ENCODE measurements around the gene ETS1. TPM values are rescaled to one million over a fixed set of nuclear protein-coding genes. Genes with fewer than 3 reads are reported as not detected.

Gene ETS1
- total RNA-seq, 3 donors from 2014 or later (not counting 1 experiment from before 2014, with no cell fraction given) = 532 to 684 (median 589) TPM

GRCh38 chr11:128478305-128478704 is 109.1 kb downstream of the ETS1 start:
- no peak for ATAC-seq
- TF ChIP-seq CTCF (IDR thresholded peaks at IDR 0.05) = no peak
- Histone ChIP-seq H3K36me3 (ENCODE audit: control insufficient read depth, insufficient read depth, low read length) (peaks cover 86% of the 10 kb centered on the region), H3K4me1 (ENCODE audit: control insufficient read depth, insufficient read depth, low read length) (peaks cover 75% of the 10 kb centered on the region), H3K4me3 (ENCODE audit: low read length) (no peak overlapping the region), H3K27me3 (ENCODE audit: control insufficient read depth, insufficient read depth, low read length) (no peaks in the 10 kb centered on the region), H3K27ac (ENCODE audit: low read length) (peak overlapping the region; percentile 92), H3K9me3 (ENCODE audit: control insufficient read depth, insufficient read depth, low read length) (no peaks in the 10 kb centered on the region)
- Mint-ChIP-seq H3K9me3 (no peaks in the 10 kb centered on the region), H3K27me3 (ENCODE audit: low read depth in 2 of 2) (no peaks in the 10 kb centered on the region), H3K4me3 (peak overlapping the region; percentile 77), H3K36me3 (peaks cover 57% of the 10 kb centered on the region), H3K27ac (peak overlapping the region; percentile 98 to 99), H3K4me1 (peaks cover 98 to 100% of the 10 kb centered on the region in 2 donors)
- intact Hi-C loops (cut with micrococcal nuclease) = no loop called here
- peak in 1 of 2 donors; percentile 36 for DNase-seq

GRCh38 chr11:128477811-128478210 is 109.5 kb downstream of the ETS1 start:
- Mint-ChIP-seq H3K4me1 (peaks cover 98 to 100% of the 10 kb centered on the region in 2 donors), H3K36me3 (peaks cover 52% of the 10 kb centered on the region), H3K27ac (peak overlapping the region; percentile 98 to 99), H3K4me3 (peak overlapping the region; percentile 81), H3K27me3 (ENCODE audit: low read depth in 2 of 2) (no peaks in the 10 kb centered on the region), H3K9me3 (no peaks in the 10 kb centered on the region)
- Histone ChIP-seq H3K27ac (ENCODE audit: low read length) (peak overlapping the region; percentile 92), H3K9me3 (ENCODE audit: control insufficient read depth, insufficient read depth, low read length) (no peaks in the 10 kb centered on the region), H3K4me1 (ENCODE audit: control insufficient read depth, insufficient read depth, low read length) (peaks cover 75% of the 10 kb centered on the region), H3K36me3 (ENCODE audit: control insufficient read depth, insufficient read depth, low read length) (peaks cover 86% of the 10 kb centered on the region), H3K27me3 (ENCODE audit: control insufficient read depth, insufficient read depth, low read length) (no peaks in the 10 kb centered on the region), H3K4me3 (ENCODE audit: low read length) (no peak overlapping the region)
- WGBS (ENCODE audit: insufficient coverage) = 0% methylated on average over 1 of the region's 1 CpG
- intact Hi-C loops (cut with micrococcal nuclease) = loop anchor here (2.0 kb wide), 1 partner anchor 13 kb away; no protein-coding TSS in a partner anchor
- DNase-seq (peak in 1 of 2 donors; percentile 23), ATAC-seq (no peak)
- no peak for TF ChIP-seq CTCF (IDR thresholded peaks at IDR 0.05)

GRCh38 chr11:128477278-128477677 is 110.1 kb downstream of the ETS1 start:
- DNase-seq (peak in 1 of 2 donors; percentile 54), ATAC-seq (no peak)
- Histone ChIP-seq H3K36me3 (ENCODE audit: control insufficient read depth, insufficient read depth, low read length) (peaks cover 88% of the 10 kb centered on the region), H3K27me3 (ENCODE audit: control insufficient read depth, insufficient read depth, low read length) (no peaks in the 10 kb centered on the region), H3K4me3 (ENCODE audit: low read length) (no peak overlapping the region), H3K27ac (ENCODE audit: low read length) (peak overlapping the region; percentile 92), H3K9me3 (ENCODE audit: control insufficient read depth, insufficient read depth, low read length) (no peaks in the 10 kb centered on the region), H3K4me1 (ENCODE audit: control insufficient read depth, insufficient read depth, low read length) (peaks cover 75% of the 10 kb centered on the region)
- TF ChIP-seq CTCF (IDR thresholded peaks at IDR 0.05) = no peak
- H3K4me1 Mint-ChIP-seq = peaks cover 98 to 100% of the 10 kb centered on the region in 2 donors
- no peaks in the 10 kb centered on the region for H3K27me3 Mint-ChIP-seq (ENCODE audit: low read depth in 2 of 2)
- H3K4me3 Mint-ChIP-seq = peak overlapping the region; percentile 81
- intact Hi-C loops (cut with micrococcal nuclease) = loop anchor here (2.0 kb wide), 1 partner anchor 14 kb away; no protein-coding TSS in a partner anchor
- H3K27ac Mint-ChIP-seq = peak overlapping the region; percentile 98 to 99
- H3K9me3 Mint-ChIP-seq = no peaks in the 10 kb centered on the region
- H3K36me3 Mint-ChIP-seq = peaks cover 50% of the 10 kb centered on the region
- WGBS (ENCODE audit: insufficient coverage) = 60% methylated on average over 3 of the region's 3 CpGs

- Mint-ChIP-seq H3K36me3 (peaks cover 50% of the 10 kb centered on the region), H3K27me3 (ENCODE audit: low read depth in 2 of 2) (no peaks in the 10 kb centered on the region), H3K4me1 (peaks cover 98 to 100% of the 10 kb centered on the region in 2 donors), H3K9me3 (no peaks in the 10 kb centered on the region), H3K27ac (peak overlapping the region; percentile 98 to 99), H3K4me3 (peak overlapping the region; percentile 81)
- Histone ChIP-seq H3K9me3 (ENCODE audit: control insufficient read depth, insufficient read depth, low read length) (no peaks in the 10 kb centered on the region), H3K36me3 (ENCODE audit: control insufficient read depth, insufficient read depth, low read length) (peaks cover 91% of the 10 kb centered on the region), H3K4me1 (ENCODE audit: control insufficient read depth, insufficient read depth, low read length) (peaks cover 76% of the 10 kb centered on the region), H3K4me3 (ENCODE audit: low read length) (no peak overlapping the region), H3K27me3 (ENCODE audit: control insufficient read depth, insufficient read depth, low read length) (no peaks in the 10 kb centered on the region), H3K27ac (ENCODE audit: low read length) (peak overlapping the region; percentile 92)
- DNase-seq (peak in 1 of 2 donors; percentile 95), ATAC-seq (peak; percentile 52 to 83 (median 81))
- TF ChIP-seq CTCF (IDR thresholded peaks at IDR 0.05) = no peak
- intact Hi-C loops (cut with micrococcal nuclease) = loop anchor here (2.0 kb wide), 1 partner anchor 14 kb away; no protein-coding TSS in a partner anchor
- 22% methylated on average over 7 of the region's 7 CpGs for WGBS (ENCODE audit: insufficient coverage)
Measured at GRCh38 chr11:128476729-128477128, 110.6 kb downstream of the ETS1 start.
